Keratinocyte (primary cell): Measurements from ENCODE around the gene HSPBP1. TPM values are rescaled to one million over a fixed set of nuclear protein-coding genes. Genes with fewer than 3 reads are reported as not detected.

Experiments
- DNase-seq: peaks from one replicate; pipeline ENCODE4 v3.0.0-alpha.2; 2011; ENCODE audit warnings: low read depth, missing footprints, low spot score
- FAIRE-seq: peaks from 2 replicates; lab custom pipeline; 2011; peaks lifted over from hg19 to GRCh38; lab: Jason Lieb, UNC
- H2AFZ ChIP-seq: 2 replicates; pipeline ENCODE4 v1.6.0; 2012; ENCODE audit warnings: low read length, control low read depth, inconsistent platforms; ENCODE audit not compliant: control insufficient read depth
- H3K27ac ChIP-seq: 2 replicates; pipeline ENCODE4 v1.5.1; 2011; ENCODE audit warnings: low read length; ENCODE audit not compliant: control insufficient read depth, insufficient read depth
- H3K27me3 ChIP-seq: 3 replicates; pipeline ENCODE4 v1.6.0; 2011; ENCODE audit warnings: low read length; ENCODE audit not compliant: control insufficient read depth, insufficient read depth; ENCODE audit errors: extremely low read depth
- H3K36me3 ChIP-seq, 2 experiments: 2 replicates in 1 of 2; 3 replicates in 1 of 2; pipeline ENCODE4 v1.5.1; 2011; ENCODE audit warnings: low read length in 2 of 2, mild to moderate bottlenecking in 1 of 2; ENCODE audit not compliant: control insufficient read depth in 2 of 2, insufficient read depth in 2 of 2; ENCODE audit errors: extremely low read depth in 1 of 2
- H3K4me1 ChIP-seq: 3 replicates; pipeline ENCODE4 v1.5.1; 2011; ENCODE audit warnings: low read length; ENCODE audit not compliant: control insufficient read depth, insufficient read depth; ENCODE audit errors: extremely low read depth
- H3K4me2 ChIP-seq: 3 replicates; pipeline ENCODE4 v1.6.0; 2011; ENCODE audit warnings: low read depth, low read length; ENCODE audit not compliant: control insufficient read depth, insufficient read depth; ENCODE audit errors: extremely low read depth
- H3K4me3 ChIP-seq, 3 experiments: fragments of 200-600 bp in 1 of 3; sonication (generic) in 1 of 3; 2 replicates in 2 of 3; 3 replicates in 1 of 3; pipeline ENCODE4 v1.5.1; 2011 to 2016; ENCODE audit warnings: low read length in 3 of 3, mild to moderate bottlenecking in 3 of 3, control low read depth in 2 of 3, inconsistent platforms in 1 of 3, low read depth in 1 of 3, mixed read lengths in 1 of 3, mixed run types in 1 of 3, moderate library complexity in 1 of 3; ENCODE audit not compliant: control insufficient read depth in 2 of 3, insufficient read depth in 2 of 3; ENCODE audit errors: extremely low read depth in 1 of 3
- H3K79me2 ChIP-seq: 2 replicates; pipeline ENCODE4 v1.6.0; 2012; ENCODE audit warnings: low read length; ENCODE audit not compliant: control insufficient read depth, insufficient read depth
- H3K9ac ChIP-seq: 3 replicates; pipeline ENCODE4 v1.6.0; 2011; ENCODE audit warnings: low read length; ENCODE audit not compliant: control insufficient read depth, insufficient read depth; ENCODE audit errors: extremely low read depth
- H3K9me1 ChIP-seq: 3 replicates; pipeline ENCODE4 v1.6.0; 2011; ENCODE audit warnings: low read length; ENCODE audit not compliant: control insufficient read depth, insufficient read depth; ENCODE audit errors: extremely low read depth
- H3K9me3 ChIP-seq: 2 replicates; pipeline ENCODE4 v1.5.1; 2012; ENCODE audit warnings: low read depth, low read length; ENCODE audit not compliant: control insufficient read depth
- H4K20me1 ChIP-seq: 3 replicates; pipeline ENCODE4 v1.6.0; 2011; ENCODE audit warnings: low read length; ENCODE audit not compliant: control insufficient read depth, insufficient read depth; ENCODE audit errors: extremely low read depth
- EZH2 ChIP-seq: IDR thresholded peaks from one replicate; pipeline ENCODE4 v1.6.1; 2012; ENCODE audit warnings: inconsistent platforms, mild to moderate bottlenecking, low read length, moderate library complexity
- dilution Hi-C: fragments of 300-500 bp; cut with MboI; formaldehyde crosslinking; loops from one replicate; pipeline ENCODE4 v1.7.0; 2020; ENCODE audit warnings: low sequenced_read_pairs; ENCODE audit not compliant: extremely low pct_ligation_motif_present
- polyA plus RNA-seq, 5 experiments: library from polyadenylated mRNA; depleted of rRNA in 3 of 5; stranded (reverse) in 3 of 5; stranded (forward) in 1 of 5; unstranded in 1 of 5; fragments of >200 nt; gene quantifications; 1 replicate in 1 of 5; 2 replicates in 3 of 5; 3 replicates in 1 of 5; pipeline versions ENCODE4 v1.2.1 to v1.2.3, GENCODE V29; 2011 to 2012; ENCODE audit warnings: missing spikeins in 2 of 5, low read depth in 1 of 5, low replicate concordance in 1 of 5
- TF ChIP-seq, protein P1 (sequence below), 3 experiments: IDR thresholded peaks in 1 of 3; conservative IDR thresholded peaks in 1 of 3; optimal IDR thresholded peaks in 1 of 3; 2 replicates in 2 of 3; 3 replicates in 1 of 3; pipeline versions ENCODE3 to v1.5.1; 2011; ENCODE audit warnings: low read length in 3 of 3, mild to moderate bottlenecking in 3 of 3, moderate library complexity in 2 of 3, control low read depth in 1 of 3, inconsistent platforms in 1 of 3; ENCODE audit not compliant: insufficient read depth in 2 of 3; ENCODE audit errors: extremely low read depth in 1 of 3

The HSPBP1 gene
- polyA plus RNA-seq, 1 donor (not counting 4 experiments of a cell fraction or from before 2014, with no cell fraction given) = 20.2 TPM

DNA sequence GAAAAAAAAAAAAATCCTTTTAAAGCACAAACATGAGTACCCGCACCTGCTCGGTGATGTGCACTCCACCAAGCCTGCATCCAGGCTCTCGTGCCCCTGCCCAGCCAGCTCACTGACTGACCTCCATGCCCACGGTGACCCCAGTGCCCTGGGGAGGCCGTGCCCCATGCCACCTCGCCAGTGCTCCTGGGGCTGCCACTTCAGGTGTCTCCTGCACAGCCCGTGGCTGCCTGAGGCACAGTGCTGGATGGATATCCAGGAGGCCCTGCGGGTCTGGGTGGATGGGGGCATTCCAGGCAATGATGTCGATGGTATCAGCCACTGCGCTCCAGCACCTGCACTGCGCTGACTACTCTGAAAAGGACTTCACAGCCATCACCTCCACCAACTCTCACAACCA is 30.1 kb downstream of the HSPBP1 start:
- dilution Hi-C loops = no loop called here
- no peak overlapping the region for H3K9ac ChIP-seq
- no peaks in the 10 kb centered on the region for H3K27me3 ChIP-seq
- peaks cover 7% of the 10 kb centered on the region for H3K9me1 ChIP-seq
- no peak for TF ChIP-seq EZH2
- TF ChIP-seq, protein P1, sequence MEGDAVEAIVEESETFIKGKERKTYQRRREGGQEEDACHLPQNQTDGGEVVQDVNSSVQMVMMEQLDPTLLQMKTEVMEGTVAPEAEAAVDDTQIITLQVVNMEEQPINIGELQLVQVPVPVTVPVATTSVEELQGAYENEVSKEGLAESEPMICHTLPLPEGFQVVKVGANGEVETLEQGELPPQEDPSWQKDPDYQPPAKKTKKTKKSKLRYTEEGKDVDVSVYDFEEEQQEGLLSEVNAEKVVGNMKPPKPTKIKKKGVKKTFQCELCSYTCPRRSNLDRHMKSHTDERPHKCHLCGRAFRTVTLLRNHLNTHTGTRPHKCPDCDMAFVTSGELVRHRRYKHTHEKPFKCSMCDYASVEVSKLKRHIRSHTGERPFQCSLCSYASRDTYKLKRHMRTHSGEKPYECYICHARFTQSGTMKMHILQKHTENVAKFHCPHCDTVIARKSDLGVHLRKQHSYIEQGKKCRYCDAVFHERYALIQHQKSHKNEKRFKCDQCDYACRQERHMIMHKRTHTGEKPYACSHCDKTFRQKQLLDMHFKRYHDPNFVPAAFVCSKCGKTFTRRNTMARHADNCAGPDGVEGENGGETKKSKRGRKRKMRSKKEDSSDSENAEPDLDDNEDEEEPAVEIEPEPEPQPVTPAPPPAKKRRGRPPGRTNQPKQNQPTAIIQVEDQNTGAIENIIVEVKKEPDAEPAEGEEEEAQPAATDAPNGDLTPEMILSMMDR (optimal IDR thresholded peaks at IDR 0.05 in 1 of 3, IDR thresholded peaks at IDR 0.05 in 1 of 3, conservative IDR thresholded peaks at IDR 0.05 in 1 of 3; ENCODE audit: extremely low read depth in 1 of 3, insufficient read depth in 2 of 3, low read length in 3 of 3) = no peak
- no peak overlapping the region for H3K27ac ChIP-seq
- no peaks in the 10 kb centered on the region for H3K9me3 ChIP-seq
- DNase-seq (no peak), FAIRE-seq (no peak)
- H3K4me2 ChIP-seq = no peak overlapping the region
- peaks cover 88% of the 10 kb centered on the region for H3K79me2 ChIP-seq
- peaks cover 50% of the 10 kb centered on the region for H4K20me1 ChIP-seq
- peaks cover 21% of the 10 kb centered on the region for H3K4me1 ChIP-seq
- no peak overlapping the region for H3K4me3 ChIP-seq
- H2AFZ ChIP-seq = no peak overlapping the region
- H3K36me3 ChIP-seq = peaks cover 16 to 20% of the 10 kb centered on the region in 2 experiments

GRCh38 chr19:55248704-55249103 is 31.2 kb downstream of the HSPBP1 start:
- FAIRE-seq (no peak), DNase-seq (no peak)
- dilution Hi-C loops = no loop called here
- Histone ChIP-seq H4K20me1 (peaks cover 41% of the 10 kb centered on the region), H3K79me2 (peaks cover 81% of the 10 kb centered on the region), H3K27me3 (no peaks in the 10 kb centered on the region), H3K9me3 (no peaks in the 10 kb centered on the region), H3K4me2 (no peak overlapping the region), H2AFZ (no peak overlapping the region), H3K36me3 (peaks cover 18 to 28% of the 10 kb centered on the region in 2 experiments), H3K4me1 (peaks cover 21% of the 10 kb centered on the region), H3K9ac (no peak overlapping the region), H3K27ac (no peak overlapping the region), H3K4me3 (no peak overlapping the region), H3K9me1 (peaks cover 6% of the 10 kb centered on the region)
- TF ChIP-seq EZH2 = no peak
- TF ChIP-seq, protein P1 (optimal IDR thresholded peaks at IDR 0.05 in 1 of 3, IDR thresholded peaks at IDR 0.05 in 1 of 3, conservative IDR thresholded peaks at IDR 0.05 in 1 of 3; ENCODE audit: extremely low read depth in 1 of 3, insufficient read depth in 2 of 3, low read length in 3 of 3) = no peak
